Ecto neural progenitor cell (in vitro differentiated cells): ENCODE data around the gene CAPN7.

ENCODE experiments used
- DNase-seq: peaks from one replicate; pipeline ENCODE4 v3.0.0-alpha.2; 2018; ENCODE audit warnings: low spot score

Gene CAPN7

GRCh38 chr3:15276028-15276724 lies 70.1 kb downstream of the CAPN7 start:
- no peak for DNase-seq

GRCh38 chr3:15277861-15278500 lies 71.9 kb downstream of the CAPN7 start:
- no peak for DNase-seq

GRCh38 chr3:15279205-15279604 lies 73.2 kb downstream of the CAPN7 start:
- no peak for DNase-seq

- no peak for DNase-seq
Observed at GRCh38 chr3:15279671-15280402, 73.8 kb downstream of the CAPN7 start.

DNA sequence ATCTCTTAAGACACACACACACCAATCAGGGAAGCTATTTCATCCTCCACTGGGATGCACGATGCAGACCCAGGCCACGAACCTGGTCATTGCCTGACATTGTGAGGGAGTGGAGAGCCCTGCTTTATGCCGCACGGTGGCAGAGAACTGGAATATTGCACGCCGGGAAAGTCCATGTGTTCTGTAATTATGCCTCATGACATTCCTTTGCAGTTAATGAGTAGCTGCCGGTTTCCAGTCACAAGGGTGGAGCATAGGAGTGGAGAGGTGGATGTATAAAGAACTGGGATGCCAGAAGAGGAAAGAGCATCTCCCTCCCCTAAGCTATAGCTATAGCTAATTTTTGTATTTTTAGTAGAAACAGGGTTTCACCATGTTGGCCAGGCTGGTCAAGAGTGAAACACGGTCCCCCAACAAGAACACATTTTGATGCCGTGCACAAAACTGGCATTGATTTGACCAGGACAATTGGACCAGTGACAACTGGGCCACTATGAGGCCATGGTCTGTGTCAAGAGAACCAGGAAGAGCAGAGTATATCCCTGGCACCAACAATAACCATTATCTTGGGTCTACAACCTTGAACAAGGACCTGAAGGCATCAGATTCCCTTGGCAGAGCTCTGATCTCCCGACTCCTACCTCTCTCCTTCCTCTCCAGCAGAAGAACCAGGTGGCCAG lies 74.9 kb downstream of the CAPN7 start:
- no peak for DNase-seq

GRCh38 chr3:15281817-15282216 lies 75.8 kb downstream of the CAPN7 start:
- no peak for DNase-seq

DNA sequence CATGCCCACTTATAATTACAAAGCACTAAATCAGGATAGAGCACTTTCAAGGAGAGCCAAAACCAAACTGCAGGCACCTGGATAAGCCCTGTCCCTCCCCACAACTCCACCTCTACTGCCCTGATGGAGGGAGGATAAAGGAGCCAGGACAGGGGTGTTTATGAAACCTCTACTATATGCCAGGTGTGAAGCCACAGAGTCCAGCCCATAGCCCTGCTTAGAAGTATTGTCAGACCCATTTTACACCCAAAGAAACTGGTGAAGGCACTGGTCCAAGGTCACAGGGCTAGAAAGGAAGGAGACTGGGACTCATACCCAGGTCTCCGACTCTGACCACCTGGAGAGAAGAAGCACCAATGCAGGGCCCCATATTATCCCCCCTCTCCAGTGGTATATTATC lies 77.7 kb downstream of the CAPN7 start:
- no peak for DNase-seq

DNA sequence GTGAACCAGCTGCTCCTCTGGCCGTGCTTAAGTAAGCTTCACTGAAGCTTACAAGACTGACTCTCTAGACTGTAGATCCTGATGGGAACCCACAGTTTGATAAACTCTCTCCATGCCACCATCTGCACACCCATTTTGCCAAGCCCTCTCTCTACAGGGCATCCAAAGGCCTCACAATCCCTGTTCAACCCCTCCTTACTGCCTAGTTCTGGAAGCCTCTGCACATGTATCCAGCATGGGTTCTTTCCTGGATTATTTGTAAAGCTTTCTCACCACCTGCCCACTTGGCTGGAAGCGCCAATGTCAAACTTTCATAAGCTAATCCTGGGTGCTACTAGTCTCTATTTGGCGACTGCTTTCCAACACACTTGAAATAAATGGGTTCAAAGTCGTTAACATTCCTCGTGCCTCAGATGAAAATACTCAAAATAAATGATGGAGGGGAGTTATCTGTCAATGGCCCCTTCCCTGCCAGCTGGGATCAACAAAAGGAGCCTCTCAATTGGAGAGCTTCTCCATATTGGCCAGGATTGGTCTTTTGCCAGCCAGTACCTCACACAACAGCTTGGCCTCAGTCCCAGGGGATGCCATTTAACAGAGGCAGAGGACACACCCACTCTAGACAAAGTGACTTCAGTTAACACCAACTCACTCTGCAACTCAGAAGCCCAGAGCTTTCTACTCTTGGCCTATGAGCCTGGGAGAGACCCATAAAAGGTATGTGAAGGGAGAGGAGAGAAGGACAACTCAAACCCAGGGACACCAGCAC lies 78.3 kb downstream of the CAPN7 start:
- no peak for DNase-seq

DNA sequence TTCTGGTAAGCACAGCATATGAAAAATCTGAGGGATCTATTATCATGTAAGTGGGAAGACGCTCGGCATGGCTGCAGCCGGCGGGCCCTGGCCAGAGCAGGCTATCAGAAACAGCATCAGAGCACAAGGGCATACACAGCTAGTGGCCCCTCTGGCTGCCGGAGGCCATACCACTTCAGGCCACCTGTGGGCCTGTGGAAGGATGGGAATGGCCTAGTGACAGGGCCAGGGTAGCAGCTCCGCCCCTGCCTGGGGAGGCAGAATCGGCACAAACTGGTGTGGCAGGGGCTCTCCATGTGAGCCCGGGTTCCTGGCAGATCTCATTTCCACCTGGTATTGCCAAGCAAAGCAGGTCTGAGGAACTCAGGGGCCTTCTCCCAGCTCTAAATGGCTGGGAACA lies 80.0 kb downstream of the CAPN7 start:
- DNase-seq = no peak

GRCh38 chr3:15287565-15288330 lies 81.7 kb downstream of the CAPN7 start:
- no peak for DNase-seq

GRCh38 chr3:15288331-15289035 lies 82.4 kb downstream of the CAPN7 start:
- no peak for DNase-seq

DNA sequence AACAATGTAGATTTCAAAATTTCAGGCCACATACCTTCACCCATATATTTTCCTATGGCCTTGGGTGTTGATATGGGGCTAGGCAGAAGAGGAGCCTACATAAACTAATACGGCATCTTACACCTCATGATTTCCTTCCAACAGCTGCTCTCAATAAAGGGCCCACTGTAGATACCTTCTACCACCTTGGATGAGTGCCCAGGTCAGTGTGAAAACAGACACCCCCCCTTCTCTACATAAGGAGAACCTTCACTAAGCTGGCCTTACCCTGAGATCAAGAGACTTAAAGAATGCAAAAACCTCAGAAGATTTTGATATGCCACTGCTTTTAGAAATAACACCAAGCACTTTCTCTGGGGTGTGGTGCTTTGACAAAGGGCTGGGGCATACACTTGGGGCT lies 83.6 kb downstream of the CAPN7 start:
- no peak for DNase-seq

DNA sequence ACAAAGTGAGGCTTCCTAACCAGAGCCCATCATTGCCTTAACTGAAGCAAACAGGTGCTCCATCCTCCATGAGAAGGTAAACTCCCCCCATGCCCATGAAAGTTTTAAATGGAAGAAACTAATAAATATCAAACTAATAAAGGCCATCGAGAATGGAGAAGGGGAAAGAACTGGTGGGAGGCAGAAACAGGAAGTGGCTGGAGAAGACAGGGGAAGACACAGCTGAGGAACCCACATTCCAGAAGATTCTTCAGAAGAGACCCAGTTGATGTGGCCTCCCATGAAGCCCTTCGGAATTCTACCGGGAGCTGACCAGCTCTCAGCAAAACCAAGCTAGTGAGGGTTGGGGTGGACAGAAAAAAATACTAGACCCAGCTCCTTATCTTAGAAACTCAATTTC lies 84.7 kb downstream of the CAPN7 start:
- no peak for DNase-seq

DNA sequence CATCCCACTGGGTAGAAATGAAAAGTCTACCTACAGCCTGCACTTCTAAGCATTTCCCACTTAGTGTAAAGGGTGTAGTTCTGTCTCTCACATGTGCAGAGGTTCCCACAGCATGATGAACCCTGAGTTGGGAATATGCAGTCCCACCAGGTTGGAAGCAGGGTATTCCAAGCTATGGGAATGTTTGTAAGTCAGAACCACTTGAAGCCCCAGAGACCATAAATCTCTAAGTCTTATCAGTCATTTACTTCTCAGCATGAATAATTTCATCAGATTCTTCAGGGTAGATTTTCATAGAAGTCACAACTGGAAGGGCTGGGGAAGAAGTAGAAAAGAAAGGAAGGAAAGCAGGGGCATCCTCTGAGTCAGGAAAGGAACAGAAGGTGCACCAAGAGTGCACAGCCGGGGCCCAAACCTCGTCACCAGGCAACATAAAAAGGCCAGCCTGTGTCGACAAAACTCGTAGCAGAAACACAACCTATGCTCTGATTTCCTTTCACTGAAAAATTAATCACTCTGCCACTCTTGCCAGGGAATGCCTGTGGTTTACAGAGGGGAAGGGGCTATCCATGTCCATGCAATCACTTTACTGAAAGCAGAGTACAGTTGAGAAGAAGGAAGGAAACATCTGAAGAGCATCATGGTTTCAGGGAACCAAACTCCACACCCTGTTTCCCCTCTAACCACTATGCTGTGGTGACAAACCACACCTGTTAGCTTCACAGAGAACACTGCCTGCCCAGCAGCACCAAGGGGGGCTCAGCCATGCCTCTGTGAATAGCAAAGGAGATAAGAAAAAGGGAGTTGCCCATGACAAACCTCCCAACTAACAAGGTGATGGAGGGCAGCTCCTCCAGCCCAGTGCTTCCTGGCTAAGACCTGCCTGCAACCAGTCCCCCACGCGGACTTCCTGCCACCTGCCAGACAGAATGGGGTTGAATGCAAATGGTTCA lies 85.8 kb downstream of the CAPN7 start:
- no peak for DNase-seq

DNA sequence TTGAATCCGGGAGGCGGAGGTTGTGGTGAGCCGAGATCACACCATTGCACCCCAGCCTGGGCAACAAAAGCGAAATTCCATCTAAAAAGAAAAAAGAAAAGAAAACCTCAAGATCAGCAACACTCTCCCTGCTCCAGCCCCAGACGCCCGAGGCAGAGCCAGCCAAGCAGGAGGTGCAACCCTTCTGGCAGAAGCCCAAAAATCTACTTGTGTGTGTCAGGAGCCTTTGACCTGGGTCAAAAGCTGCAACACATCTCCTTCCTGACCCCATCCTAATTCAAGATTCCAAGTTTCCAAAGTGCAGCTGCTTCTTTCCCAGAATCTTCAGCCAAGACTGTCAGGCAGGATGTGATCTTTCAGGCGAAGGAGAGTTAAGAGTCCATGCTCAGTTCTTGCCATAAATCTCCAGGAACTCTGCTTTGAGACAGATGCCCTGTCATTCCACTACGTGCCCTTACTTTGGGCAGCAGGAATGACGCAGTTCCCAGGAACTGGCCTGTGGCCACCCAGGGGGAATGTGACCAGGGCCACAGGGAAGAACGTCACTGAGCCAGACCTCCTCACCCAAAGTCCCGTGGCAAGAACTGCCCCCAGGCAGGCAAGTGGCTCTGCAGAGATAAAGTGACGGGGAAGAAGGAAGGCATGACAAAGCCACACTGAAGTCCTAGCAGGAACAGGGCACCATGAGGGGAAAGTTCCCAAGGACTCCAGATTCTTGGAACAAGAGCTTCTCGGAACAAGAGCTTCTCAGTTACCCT lies 86.9 kb downstream of the CAPN7 start:
- no peak for DNase-seq

DNA sequence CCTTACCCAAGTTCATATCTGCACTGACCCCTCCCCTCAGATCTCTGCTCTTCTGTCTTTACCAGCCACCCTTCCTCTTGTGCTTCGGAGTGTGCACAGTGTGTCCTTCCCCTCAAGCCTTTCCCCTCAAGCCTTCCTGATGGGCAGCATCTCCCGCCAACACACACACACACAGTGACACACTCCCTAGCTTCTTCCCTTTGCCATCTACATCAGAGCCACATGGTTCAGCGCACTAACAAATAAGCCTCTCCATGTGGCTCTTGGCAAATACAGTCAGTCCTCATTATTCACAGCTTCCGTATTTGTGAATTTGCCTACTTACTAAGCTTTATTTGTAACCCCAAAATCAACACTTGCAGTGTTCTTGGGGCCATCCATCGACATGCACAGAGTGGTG lies 88.9 kb downstream of the CAPN7 start:
- DNase-seq = no peak

- DNase-seq = no peak
Observed at GRCh38 chr3:15295506-15295905, 89.5 kb downstream of the CAPN7 start.

DNA sequence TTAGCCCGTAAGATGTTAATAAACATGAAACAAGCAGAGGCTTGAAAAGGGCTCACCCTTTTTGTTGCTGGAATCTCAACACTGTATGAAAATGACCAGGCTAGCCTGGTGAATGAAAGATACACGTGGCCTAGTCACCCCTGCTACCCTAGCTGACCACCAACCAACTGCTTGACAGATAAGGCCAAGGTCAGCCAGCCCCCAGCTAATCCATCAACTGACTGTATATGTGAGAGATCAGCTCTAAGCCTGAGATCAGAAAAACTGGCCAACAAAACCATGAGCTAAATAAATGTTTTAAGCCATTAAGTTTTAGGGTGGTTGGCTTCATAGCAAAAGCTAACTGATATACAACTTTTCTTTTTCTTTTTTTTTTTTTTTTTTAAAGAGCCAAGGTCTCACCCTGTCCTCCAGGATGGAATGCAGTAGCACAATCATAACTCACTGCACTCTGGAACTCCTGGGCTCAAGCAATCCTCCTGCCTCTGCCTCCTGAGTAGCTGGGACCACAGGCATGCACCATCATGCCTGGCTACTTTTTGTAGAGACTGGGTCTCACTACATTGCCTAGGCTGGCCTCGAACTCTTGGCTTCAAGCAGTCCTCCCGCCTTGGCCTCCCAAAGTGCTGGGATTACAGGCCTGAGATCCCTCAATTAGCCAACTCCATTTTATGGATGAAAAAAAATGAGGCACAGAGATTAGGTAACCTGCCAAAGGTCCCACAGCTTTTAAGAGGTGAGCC lies 91.7 kb downstream of the CAPN7 start:
- DNase-seq = no peak
